GM15510 (cell line): Measurements from ENCODE around the gene UPK2.

ENCODE experiments used
- POLR2A ChIP-seq: IDR thresholded peaks from 3 replicates; pipeline ENCODE4 v1.6.1; 2011; ENCODE audit warnings: borderline replicate concordance; ENCODE audit not compliant: insufficient read length; ENCODE audit errors: extremely low read depth

UPK2 gene

DNA sequence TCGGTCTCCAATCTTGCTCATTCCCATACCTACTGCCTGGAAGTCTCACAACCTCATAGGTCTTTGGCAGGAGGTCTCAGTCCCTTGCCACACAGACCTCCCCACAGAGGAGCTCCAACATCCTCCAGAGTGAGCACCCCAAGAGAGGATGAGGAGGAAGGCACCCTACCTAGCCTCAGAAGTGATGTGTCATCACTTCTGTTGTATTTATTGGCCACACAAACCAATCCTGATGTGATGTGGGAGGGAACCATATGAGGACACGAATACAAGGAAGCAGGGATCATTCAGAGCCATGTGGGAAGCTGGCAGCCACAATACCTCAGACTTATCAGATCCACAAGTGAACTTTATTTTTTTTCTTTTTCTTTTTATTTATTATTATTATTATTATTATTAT lies 9.0 kb upstream of the UPK2 start:
- no peak for TF ChIP-seq POLR2A

DNA sequence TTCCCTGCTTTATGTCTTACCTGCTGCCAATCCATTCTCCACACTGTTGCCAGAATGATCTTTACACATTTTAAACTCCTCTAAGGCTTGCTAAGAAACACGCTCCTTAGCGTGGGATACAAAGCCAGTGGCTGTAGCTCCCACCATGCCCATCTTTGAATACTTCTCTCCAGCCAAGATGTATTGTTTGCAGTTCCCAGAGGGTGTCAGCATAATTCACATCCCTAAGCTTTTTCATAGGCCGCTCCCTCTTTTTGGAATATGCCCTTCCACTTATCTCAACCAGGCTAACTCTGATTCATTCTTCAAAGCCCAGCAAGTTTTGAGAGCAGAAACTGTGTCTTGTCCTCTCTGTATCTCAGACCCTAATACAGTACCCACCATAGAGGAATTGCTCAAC lies 8.1 kb upstream of the UPK2 start:
- no peak for TF ChIP-seq POLR2A

DNA sequence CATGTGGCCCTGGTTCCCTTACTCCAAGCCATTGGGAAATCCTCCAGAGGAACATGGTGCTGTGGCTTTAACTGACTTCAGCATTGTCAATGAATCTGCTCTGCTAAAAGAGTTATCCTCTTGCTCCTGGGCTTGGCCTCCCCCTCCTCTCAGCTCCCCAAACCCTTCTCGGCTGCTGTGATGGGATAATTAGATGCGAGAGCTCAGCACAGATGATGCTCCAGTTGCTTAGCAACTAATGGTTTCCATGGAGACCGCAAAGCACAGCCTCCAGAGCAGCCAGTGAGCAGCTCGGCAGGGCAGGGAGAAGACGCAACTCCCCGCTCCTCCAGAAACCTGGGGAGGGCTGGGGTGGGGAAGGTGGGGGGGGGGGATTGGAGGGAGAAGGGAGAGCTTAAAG lies 2.8 kb upstream of the UPK2 start:
- TF ChIP-seq POLR2A: no peak

DNA sequence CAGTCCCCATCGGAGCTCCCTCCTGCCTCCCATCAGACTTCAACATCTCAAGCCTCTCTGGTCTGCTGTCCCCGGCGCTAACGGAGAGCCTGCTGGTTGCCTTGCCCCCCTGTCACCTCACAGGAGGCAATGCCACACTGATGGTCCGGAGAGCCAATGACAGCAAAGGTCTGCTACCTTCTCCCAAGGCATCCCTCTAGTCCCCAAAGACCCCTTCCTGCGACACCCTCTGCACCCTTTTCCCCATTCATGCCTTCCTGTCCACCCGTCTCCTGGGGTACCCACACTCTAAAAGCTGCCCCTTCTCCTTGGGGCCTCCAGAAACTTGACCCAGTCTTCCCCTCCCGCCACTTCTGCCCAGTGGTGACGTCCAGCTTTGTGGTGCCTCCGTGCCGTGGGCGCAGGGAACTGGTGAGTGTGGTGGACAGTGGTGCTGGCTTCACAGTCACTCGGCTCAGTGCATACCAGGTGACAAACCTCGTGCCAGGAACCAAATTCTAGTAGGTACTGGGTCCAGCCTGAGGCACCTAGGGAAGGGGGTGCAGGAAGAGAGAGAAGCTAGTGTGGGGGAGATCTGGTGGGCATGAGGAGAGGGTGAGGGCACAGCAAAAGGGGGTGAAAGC lies 860 bp downstream of the UPK2 start:
- no peak for TF ChIP-seq POLR2A

DNA sequence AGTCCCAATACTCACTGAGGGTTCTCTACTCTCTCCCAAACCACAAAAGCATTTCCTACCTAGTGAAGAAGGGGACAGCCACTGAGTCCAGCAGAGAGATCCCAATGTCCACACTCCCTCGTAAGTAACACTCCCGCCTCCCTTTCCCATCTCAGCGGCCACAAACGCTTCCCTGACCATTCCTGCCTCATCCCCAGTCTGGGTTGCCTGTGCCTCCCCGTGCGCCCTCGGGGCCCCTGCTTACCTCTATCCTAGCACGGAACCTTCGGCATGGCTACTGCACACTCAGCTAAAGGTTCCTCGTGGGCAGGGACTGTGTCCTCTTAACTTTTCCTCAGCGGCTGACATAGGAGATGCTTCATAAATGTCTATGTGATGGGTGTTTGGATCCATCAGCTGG lies 1.5 kb downstream of the UPK2 start:
- TF ChIP-seq POLR2A: no peak

DNA sequence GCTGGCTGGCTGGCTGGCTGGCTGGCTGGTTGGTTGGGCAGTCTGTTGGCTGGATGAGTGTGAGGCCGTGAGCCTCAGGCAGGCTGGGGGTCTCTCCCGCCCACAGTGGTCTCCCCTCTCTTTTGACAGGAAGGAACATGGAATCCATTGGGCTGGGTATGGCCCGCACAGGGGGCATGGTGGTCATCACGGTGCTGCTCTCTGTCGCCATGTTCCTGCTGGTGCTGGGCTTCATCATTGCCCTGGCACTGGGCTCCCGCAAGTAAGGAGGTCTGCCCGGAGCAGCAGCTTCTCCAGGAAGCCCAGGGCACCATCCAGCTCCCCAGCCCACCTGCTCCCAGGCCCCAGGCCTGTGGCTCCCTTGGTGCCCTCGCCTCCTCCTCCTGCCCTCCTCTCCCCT lies 1.9 kb downstream of the UPK2 start:
- no peak for TF ChIP-seq POLR2A

DNA sequence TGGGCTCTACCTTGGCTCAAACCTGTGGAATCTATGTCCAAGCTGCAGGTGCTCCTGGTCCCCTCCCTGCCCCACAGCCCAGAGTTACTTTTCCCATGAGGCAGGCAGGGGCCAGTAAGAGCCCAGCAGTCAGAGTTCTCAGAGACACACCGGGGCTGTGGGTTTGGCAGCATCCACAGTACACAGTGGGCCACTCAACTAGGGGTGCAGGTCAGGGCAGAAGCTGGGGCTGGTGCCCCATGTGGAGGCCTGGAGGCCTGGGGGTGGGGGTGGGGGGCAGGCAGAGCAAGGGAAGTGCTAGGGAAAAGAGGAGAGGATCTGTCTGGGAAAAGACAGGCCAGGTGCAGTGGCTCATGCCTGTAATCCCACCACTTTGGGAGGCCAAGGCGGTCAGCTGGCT lies 2.5 kb downstream of the UPK2 start:
- no peak for TF ChIP-seq POLR2A

DNA sequence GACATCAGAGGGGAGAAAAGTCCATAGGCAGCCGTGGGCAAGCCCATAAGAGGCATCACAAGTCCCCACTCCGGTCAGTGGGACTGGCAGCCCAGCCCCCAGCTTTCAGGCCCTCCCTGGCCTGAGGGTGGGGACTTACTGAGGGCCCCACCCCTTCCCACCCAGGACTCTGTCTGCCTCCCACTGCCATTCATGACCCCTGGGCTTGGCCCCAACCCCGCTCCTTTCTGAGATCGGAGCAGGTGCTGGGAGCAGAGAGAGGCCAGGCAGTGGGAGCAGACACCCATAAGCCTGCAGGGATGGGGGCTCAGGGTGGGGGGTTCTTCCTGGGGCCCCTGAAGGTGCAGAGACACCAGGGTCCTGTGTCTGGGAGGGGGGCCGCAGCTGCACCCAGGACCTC lies 5.1 kb downstream of the UPK2 start:
- TF ChIP-seq POLR2A: no peak

DNA sequence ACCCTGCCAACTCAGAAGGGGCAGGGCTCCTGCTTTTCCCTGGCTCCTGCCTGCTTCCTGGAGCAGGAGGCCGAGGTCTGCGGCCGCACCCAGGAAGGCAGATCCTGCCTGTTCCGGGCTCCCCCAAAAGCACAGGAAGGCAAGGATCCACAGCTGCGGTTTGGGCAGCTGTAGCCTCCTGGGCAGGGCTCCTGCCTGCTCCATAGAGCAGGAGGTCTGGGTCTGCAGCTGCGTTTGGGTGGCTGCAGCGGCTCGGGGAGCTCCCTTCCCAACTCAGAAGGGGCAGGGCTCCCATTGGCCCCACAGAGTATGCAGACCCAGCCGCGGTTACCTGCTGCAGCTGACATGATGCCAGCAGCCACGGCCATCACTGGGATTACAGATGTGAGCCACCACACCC lies 5.5 kb downstream of the UPK2 start:
- no peak for TF ChIP-seq POLR2A

DNA sequence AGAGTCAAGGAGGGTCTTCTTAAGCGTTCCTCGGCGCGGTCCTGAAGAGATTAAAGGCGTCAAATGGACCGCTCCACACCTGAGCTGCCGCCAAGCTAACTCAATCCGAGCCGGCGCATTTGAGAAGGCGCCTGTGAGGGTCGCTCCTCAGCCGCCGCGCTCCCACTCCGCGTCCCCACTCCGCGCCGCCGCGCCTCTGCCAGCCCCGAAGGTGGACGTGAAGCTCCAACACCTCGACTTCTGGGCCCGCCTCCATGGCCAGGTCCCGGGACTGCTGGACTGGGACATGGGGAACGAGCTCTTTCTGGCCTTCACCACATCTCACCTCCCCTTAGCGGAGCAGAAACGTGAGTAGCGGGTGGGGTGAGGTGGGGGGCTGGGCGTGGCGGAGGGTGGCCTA lies 15.5 kb downstream of the UPK2 start, which contains the start of gene FOXR1:
Gene FOXR1 (plus strand): TSS at position 116 of the 400 bp plus-strand sequence. CDS start 171 bp downstream, at position 287.
- no peak for TF ChIP-seq POLR2A

DNA sequence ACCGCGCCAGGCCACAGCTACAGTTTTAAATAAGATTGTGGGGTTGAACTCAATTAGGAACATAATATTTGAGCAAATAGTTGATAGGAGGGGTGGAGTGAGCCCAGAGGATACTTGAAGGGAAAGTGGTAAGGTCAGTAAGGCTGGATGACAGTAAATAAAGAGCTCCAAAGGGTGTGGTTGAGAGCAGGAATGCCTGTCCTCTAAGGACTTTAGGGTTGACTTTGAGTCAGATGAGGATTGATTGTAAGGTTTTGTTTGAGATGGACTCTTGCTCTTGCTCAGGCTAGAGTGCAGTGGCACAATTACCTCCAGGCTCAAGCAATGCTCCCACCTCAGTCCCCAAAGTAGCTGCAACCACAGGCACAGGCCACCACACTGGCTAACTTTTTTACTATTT lies 17.9 kb downstream of the UPK2 start:
- no peak for TF ChIP-seq POLR2A

DNA sequence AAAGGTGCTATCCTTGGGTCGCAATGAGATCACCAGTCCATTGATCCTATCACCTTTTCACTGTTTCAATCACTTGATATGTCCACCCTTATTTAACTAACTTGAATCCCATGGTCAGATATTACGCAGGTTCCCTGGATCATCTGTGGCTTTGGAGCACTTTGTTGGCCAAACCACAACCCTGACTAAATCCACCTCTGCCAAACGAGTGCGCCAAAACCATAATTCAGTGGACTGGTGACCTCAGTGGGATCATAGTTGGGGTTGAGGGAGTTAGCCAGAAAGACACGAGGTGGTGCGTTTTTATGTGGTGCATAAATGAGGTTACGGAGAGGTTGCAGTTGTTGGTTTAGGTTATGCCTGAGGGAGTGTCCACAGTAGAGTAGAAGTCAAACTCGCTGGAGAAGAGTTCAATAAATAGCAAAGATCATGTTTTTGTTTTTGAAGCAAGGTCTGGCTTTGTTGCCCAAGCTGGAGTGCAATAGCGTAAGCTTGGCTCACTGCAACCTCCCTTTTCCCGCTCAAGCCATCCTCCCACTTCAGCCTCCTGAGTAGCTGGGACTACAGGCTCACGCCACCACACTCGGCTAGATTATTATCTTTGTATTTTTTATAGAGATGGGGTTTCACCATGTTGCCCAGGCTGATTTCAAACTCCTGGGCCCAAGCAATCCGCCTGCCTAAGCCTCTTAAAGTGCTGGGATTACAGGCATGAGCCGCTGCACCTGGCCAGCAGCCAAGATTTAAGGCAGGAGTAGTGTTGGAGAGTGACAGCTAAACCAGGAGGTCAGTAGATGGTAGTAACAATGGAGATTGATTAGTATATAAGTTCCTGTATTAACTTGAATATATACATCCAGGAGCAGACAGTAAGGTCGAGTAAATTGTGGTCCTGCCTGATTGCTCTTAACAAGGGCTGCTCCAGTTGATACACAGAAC lies 19.9 kb downstream of the UPK2 start:
- TF ChIP-seq POLR2A: no peak

DNA sequence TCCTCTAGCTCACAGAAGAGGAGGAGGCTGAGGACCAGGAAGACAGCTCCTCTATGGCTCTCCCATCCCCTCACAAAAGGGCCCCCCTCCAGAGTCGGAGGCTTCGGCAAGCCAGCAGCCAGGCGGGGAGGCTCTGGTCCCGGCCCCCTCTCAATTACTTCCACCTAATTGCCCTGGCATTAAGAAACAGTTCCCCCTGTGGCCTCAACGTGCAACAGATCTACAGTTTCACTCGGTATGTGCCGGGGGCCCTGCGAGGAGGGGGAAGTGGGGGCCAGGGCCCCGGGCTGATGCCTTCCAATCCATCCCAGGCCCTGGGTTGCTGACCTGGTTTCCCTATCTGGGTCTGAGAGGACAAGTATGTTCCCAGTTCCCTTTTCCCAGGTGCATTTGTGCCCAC lies 23.3 kb downstream of the UPK2 start:
- no peak for TF ChIP-seq POLR2A

DNA sequence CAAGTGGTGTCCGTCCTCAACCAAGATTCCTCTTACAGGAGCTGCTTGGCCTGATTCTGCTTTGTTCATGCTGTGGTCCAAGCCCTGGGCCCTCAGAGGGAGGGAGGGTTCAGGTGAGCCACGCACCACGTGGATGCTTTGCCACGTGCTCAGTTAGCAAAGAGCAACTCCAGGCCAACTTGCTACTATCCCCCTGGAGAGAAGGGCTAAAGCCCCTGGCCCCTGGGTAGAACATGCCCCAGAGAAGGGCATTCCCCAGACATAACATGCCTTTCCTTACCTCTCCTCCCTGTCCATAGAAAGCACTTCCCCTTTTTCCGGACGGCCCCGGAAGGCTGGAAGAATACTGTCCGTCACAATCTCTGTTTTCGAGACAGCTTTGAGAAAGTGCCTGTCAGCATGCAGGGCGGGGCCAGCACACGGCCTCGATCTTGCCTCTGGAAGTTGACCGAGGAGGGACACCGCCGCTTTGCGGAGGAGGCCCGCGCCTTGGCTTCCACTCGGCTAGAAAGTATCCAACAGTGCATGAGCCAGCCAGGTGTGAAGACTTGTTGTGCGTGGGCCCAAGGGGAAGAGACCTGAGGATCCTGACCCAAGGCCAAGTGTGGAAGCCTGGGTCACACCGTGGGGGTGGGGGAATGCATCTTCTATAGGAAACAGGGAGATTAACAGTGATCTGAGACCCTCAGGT lies 24.2 kb downstream of the UPK2 start:
- TF ChIP-seq POLR2A: no peak

DNA sequence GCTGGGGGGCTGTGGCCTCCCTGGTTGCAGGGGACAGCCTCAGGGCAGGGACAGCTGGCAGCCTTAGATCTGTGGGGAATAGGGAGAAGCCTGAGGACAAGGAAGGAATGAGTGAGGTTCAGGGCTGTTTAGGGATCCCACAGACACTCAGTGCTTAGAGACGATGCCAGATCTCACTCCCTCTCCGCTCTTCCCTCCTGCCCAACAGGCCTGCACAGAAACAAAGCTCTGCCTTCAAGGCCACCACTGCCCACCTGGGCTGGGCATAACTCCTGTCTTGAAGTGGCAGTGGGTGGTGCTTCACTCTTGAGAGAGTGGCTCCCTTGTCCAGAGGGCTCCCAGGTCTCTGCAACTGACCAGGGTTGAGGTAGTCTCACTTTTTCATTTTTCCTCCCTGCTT lies 28.7 kb downstream of the UPK2 start:
- no peak for TF ChIP-seq POLR2A
